Activated CD4-positive, alpha-beta T cell treated with anti-CD3 and anti-CD28 coated beads for 4 hours (primary cell): ENCODE results near the gene RBFOX2.
A peak's percentile ranks its signal among the peaks of the same experiment; 100 is the strongest.
"Not testable (repeated sequence)": the region's sequence is repeated elsewhere in the genome, so short reads cannot be mapped to it uniquely, and the experiment has no call there.

Experiments
- DNase-seq, 2 donors: peaks; one replicate each; pipeline ENCODE4 v3.0.0-alpha.2; 2020

RBFOX2 gene

DNA sequence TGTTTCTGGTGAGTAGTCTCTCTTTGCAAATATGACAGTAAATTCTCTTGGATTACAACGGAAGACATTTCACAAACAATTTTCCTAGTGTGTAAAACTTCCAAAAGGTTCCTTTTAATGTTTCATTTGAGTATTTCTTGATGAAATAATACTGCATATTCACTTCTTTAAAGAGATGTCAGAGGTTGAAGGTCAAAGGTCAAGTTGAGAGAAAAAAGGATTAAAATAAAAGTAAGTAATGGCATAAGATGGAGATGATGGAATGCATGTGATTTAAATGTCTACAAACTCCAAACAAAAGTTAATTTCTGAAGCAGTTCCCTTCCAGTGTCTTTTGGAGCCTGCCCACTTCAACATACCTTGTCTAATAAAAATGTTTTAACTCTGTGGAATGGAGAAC lies 270.2 kb downstream of the RBFOX2 start:
- DNase-seq = no peak

- no peak for DNase-seq
Measured at GRCh38 chr22:35756722-35757121, 271.9 kb downstream of the RBFOX2 start.

DNA sequence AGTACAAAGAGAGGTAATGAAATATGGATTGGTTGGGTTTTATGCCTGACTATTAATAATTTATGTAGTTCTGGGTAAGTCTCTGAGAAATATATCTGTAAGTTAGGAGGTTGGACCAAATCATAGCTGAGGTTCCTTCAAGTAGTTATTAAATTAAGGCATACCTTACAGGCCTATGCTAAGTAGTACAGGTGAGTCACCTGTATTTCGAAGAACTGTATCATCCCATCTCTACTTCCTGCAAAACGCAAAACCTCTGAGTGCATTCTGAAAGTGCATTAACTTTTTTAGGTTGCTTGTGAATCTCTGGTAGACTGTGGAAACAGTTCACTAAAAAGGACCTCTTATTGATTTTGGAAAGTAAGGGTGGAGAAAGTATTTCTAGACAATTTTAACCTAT lies 273.9 kb downstream of the RBFOX2 start:
- DNase-seq = no peak

DNA sequence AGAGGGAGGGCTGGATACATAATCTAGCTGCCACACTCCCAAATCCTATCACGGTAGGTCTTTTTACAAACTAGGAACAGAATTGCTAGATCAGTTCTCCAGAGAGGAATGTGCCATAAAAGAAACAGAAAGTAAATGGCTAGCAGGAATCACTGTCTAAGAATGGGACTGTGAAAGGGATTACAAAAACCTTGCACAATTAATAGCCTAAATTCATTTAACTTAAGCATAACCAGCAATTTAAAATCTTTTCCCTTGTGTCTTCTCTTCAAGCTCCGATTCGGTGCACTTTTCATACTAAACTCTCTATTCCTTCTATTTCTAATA lies 275.8 kb downstream of the RBFOX2 start:
- no peak for DNase-seq

- no peak for DNase-seq
Measured at GRCh38 chr22:35752006-35752862, 276.4 kb downstream of the RBFOX2 start.

DNA sequence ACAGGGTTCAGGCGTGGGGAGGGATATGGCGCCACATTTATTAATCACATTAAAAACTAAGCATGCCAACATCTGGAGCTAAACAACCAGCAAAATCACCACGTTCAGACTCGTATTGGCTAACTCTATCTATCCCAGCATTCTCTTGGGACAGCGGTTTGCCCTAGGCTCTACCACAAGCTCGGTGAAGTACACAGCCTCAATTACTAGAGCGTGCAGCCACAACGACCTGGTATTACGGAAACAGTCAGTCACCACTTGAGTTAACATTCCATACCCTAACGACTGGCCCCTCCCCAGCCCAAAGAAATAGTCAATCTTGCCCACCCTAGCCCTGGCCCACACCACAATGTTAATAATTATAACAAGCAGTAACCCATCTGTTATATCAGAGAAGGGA lies 278.8 kb downstream of the RBFOX2 start:
- no peak for DNase-seq

GRCh38 chr22:35746946-35747703 lies 281.5 kb downstream of the RBFOX2 start:
- DNase-seq = no peak

DNA sequence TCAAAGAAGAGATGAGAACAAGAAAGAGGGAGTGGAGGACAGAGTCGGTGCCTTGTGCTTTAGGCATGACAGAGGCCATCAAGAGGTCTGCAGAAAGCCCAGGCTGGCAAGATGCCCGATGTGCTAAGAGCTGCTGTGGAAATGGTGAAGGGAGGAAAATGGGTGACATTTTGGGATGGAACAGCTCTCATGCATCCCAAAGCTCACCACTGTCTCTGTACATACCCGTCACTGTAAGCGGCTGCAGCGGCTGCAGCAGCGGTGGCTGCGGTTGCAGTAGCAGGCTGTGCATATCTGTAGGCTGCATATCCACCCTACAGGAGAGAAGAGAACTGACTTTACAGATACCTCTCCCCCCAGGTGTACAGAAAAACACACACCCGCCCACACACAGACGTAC lies 282.4 kb downstream of the RBFOX2 start:
- no peak for DNase-seq

- no peak for DNase-seq
Measured at GRCh38 chr22:35743326-35743860, 285.2 kb downstream of the RBFOX2 start.

- DNase-seq = no peak
Measured at GRCh38 chr22:35742342-35743100, 286.1 kb downstream of the RBFOX2 start.

- no peak for DNase-seq
Measured at GRCh38 chr22:35740616-35741015, 288.0 kb downstream of the RBFOX2 start.

DNA sequence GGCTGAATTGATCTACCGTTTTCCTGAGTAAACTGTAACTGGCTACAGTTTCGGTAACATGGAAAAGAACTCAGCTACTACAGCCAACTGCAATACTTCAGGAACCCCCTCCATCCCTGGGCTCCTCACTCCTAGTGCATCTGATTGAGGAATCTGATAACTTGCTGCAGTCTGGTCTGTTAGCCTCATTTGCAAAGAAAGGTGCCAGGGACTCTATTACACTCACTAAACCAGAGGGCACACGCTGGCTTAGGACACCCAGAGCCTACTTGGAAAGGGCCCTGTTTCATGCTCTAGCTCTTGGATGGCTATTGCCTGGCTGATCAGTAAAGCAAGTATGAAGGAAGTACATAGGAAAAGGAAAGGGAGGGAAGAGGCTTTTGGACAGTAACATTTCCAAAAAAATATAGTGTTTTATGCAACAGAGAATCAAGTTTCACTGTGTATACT lies 288.7 kb downstream of the RBFOX2 start:
- DNase-seq = no peak

DNA sequence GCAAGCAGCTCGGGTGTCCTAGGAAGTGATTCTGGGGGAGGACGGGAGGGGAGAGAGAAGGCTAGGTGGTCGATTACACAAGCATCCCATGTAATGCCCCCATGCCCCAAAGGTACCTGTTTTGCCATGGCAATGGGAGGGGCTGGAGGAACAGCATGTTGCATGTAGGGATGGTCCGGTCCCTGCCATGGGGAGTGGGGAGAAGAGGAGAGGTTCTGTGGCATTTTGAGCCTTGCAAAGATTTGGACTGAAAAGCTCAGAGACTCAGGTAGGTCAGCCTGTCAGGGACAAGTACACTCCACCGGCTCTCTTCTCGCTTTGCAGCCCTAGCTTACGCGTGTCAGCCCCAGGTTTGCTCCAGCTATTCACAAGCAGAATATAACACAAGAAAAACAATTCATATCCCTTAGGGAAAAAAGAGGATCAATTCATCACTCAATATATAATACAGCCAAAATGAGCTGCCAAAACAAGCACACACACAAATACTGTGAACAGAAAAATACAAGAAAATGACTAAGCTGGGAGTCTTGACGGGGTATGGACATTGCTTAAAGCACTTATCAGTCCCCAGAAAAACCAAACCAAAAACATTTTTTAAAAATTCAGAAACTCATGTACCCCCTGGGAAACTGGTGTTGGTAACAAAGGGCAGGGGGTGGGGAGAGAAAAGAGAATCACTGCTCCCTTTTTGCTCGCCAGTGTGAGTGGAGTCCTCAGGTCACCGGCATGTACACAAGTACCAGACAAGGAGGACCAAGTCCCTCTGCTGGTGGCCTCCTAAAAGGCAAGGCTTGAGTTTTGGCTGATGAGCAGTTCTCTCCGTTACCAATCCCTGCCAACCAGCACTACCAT lies 289.3 kb downstream of the RBFOX2 start:
- DNase-seq = peak in 1 of 2 donors; percentile 21

GRCh38 chr22:35737886-35738285 lies 290.7 kb downstream of the RBFOX2 start:
- not testable (repeated sequence) for DNase-seq

- no peak for DNase-seq
Measured at GRCh38 chr22:35736701-35737100, 291.9 kb downstream of the RBFOX2 start.

DNA sequence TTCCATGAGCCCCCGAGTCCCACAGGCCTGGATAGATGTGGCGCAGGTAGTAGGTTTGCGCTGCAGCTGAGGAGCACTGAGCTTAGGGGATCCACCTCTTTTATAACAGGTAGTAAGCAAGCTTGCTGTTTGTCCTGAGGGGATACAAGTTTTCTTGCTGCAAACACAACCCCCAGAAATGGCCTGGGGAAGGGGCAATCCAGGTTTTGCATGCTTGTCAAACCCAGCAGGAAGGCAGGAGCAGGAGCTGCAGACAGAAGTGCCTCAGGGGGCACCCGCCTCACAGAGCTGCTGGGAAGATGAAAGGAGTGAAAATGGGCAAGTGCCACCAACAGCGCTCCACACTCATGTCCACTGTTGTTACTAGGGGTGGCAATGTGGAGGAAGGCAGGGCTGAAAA lies 292.5 kb downstream of the RBFOX2 start:
- DNase-seq = no peak

DNA sequence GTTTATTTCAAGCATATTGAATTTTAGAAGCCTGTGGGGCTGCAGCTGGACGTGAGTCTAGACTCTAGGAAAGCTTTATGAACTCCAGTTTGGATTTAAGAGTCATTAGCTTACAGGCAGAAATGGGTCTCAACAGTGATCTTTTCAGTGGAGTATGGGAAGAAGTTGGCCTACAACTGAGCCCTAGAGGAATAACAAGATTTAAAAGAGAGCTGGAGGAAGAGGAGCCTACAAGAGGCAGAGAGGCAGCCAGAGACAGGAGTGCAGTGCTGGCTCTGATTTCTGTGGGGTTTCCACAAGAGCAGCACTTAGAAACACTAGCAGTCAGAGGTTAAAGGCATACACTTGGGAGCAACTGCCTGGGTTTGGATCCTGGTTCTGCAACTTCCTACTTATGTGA lies 293.1 kb downstream of the RBFOX2 start:
- no peak for DNase-seq

- DNase-seq = no peak
Measured at GRCh38 chr22:35734517-35734827, 294.2 kb downstream of the RBFOX2 start.

GRCh38 chr22:35733791-35734516 lies 294.7 kb downstream of the RBFOX2 start:
- DNase-seq = no peak

GRCh38 chr22:35733036-35733435 lies 295.6 kb downstream of the RBFOX2 start:
- DNase-seq = no peak

GRCh38 chr22:35732116-35732515 lies 296.5 kb downstream of the RBFOX2 start:
- DNase-seq = no peak

GRCh38 chr22:35731321-35731720 lies 297.3 kb downstream of the RBFOX2 start:
- no peak for DNase-seq
